ENCODE measurements around the gene OTUD1. TPM values are rescaled to one million over a fixed set of nuclear protein-coding genes. Genes with fewer than 3 reads are reported as not detected.

OTUD1 gene
- total RNA-seq, 2 experiments from 2014 or later, result 94.5 to 94.8 TPM

DNA sequence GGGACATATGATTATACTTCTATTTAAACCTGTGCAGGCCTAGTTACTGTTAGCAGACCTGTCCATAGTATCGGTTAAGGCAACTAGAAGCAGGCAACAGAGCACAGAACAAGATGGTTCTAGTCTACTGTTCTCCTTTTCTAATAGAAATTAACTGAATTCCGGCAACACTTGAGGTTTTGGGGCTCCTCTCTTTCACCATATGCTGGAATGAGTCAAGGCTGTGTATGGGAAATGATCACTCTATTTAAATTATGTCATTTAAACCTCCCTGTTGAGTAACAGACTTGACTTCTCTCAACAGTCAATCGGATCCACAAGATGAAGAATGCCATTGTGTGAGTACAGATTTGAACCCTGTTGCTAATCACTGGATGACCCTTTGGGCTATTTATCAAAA is 6.2 kb upstream of the OTUD1 start:
- Histone ChIP-seq H3K9me3 (ENCODE audit: control insufficient read depth in 1 of 2, insufficient read depth in 1 of 2, low read length in 2 of 2) (no peaks in the 10 kb centered on the region), H3K27me3 (ENCODE audit: control insufficient read depth in 1 of 2, insufficient read depth in 2 of 2, low read length in 2 of 2) (no peaks in the 10 kb centered on the region), H3K36me3 (ENCODE audit: insufficient read depth, low read length) (no peaks in the 10 kb centered on the region), H3K4me3 (ENCODE audit: low read length) (no peak overlapping the region), H3K27ac (ENCODE audit: low read depth in 1 of 2, low read length in 2 of 2) (no peak overlapping the region), H3K4me1 (ENCODE audit: insufficient read depth, low read length) (no peaks in the 10 kb centered on the region)
- TF ChIP-seq, protein P1, sequence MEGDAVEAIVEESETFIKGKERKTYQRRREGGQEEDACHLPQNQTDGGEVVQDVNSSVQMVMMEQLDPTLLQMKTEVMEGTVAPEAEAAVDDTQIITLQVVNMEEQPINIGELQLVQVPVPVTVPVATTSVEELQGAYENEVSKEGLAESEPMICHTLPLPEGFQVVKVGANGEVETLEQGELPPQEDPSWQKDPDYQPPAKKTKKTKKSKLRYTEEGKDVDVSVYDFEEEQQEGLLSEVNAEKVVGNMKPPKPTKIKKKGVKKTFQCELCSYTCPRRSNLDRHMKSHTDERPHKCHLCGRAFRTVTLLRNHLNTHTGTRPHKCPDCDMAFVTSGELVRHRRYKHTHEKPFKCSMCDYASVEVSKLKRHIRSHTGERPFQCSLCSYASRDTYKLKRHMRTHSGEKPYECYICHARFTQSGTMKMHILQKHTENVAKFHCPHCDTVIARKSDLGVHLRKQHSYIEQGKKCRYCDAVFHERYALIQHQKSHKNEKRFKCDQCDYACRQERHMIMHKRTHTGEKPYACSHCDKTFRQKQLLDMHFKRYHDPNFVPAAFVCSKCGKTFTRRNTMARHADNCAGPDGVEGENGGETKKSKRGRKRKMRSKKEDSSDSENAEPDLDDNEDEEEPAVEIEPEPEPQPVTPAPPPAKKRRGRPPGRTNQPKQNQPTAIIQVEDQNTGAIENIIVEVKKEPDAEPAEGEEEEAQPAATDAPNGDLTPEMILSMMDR (IDR thresholded peaks at IDR 0.05), result no peak
- H3K4me3 Mint-ChIP-seq, result no peak overlapping the region
- no peaks in the 10 kb centered on the region for H3K9me3 Mint-ChIP-seq
- DNase-seq (peak in 2 of 14 experiments; percentile 34 to 55), ATAC-seq (ENCODE audit: poor library complexity) (no peak)
- intact Hi-C loops (cut with DNase I, micrococcal nuclease), result loop anchor here in 1 of 2 experiments (10.0 kb wide), 4 partner anchors 1198 to 1908 kb away; partner anchors contain the start of genes DNAJC1, ENKUR, SKIDA1 and THNSL1
- H3K4me1 Mint-ChIP-seq (ENCODE audit: low read depth), result no peaks in the 10 kb centered on the region
- H3K27ac Mint-ChIP-seq, result no peak overlapping the region
- no peaks in the 10 kb centered on the region for H3K36me3 Mint-ChIP-seq (ENCODE audit: low read depth)
- no peaks in the 10 kb centered on the region for H3K27me3 Mint-ChIP-seq
- POLR2A ChIA-PET, result no interaction called here
- CTCF ChIA-PET, result no interaction called here

DNA sequence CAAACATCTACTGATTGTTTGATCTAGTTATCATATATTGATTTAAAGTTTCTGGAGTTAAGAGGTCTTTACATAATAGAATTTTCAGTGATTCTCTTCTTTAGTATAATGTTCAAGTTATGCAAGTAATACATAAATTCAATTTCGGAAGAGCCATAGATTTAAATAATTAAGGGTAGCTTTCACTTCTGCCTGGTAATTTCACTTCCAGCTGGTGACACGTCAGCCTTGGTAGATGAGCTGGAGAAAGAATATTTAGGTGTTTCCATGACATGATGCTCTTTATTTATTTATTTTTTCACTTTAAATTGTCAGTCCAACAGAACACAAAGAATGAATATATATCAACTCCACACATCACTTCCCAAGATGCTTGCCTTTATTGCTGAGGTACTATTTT is 5.2 kb upstream of the OTUD1 start:
- no peak overlapping the region for H3K4me3 ChIP-seq (ENCODE audit: low read length)
- H3K27me3 ChIP-seq (ENCODE audit: control insufficient read depth in 1 of 2, insufficient read depth in 2 of 2, low read length in 2 of 2), result no peaks in the 10 kb centered on the region
- Mint-ChIP-seq H3K9me3 (no peaks in the 10 kb centered on the region), H3K27me3 (no peaks in the 10 kb centered on the region), H3K36me3 (ENCODE audit: low read depth) (no peaks in the 10 kb centered on the region), H3K27ac (no peak overlapping the region), H3K4me1 (ENCODE audit: low read depth) (peaks cover 8% of the 10 kb centered on the region), H3K4me3 (no peak overlapping the region)
- ChIA-PET CTCF (no interaction called here), POLR2A (no interaction called here)
- TF ChIP-seq, protein P1 (IDR thresholded peaks at IDR 0.05), result no peak
- ATAC-seq (ENCODE audit: poor library complexity), result no peak
- intact Hi-C loops (cut with DNase I, micrococcal nuclease), result loop anchor here in 1 of 2 experiments (10.0 kb wide), 4 partner anchors 1199 to 1909 kb away; partner anchors contain the start of genes DNAJC1, ENKUR, SKIDA1 and THNSL1
- no peak overlapping the region for H3K27ac ChIP-seq (ENCODE audit: low read depth in 1 of 2, low read length in 2 of 2)
- H3K9me3 ChIP-seq (ENCODE audit: control insufficient read depth in 1 of 2, insufficient read depth in 1 of 2, low read length in 2 of 2), result no peaks in the 10 kb centered on the region
- DNase-seq, result peak in 3 of 14 experiments; percentile 21 to 33 (median 33)
- peaks cover 7% of the 10 kb centered on the region for H3K4me1 ChIP-seq (ENCODE audit: insufficient read depth, low read length)
- no peaks in the 10 kb centered on the region for H3K36me3 ChIP-seq (ENCODE audit: insufficient read depth, low read length)

DNA sequence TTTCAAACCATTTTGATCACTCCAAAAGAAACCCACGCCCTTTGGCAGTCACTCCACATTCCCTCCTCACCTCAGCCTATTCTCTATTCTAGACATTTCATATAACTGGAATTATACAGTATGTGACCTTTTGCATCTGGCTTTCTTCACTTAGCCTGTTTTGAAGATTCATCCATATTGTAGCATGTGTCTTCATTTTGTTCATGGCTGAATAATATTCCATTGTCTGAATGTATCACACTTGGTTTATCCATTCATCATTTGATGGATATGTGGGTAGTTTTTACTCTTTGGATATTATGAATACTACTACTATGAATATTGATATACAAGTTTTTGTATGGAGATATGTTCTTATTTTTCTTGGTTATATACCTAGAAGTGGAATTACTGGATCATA is 3.5 kb upstream of the OTUD1 start:
- peaks cover 10% of the 10 kb centered on the region for H3K4me1 Mint-ChIP-seq (ENCODE audit: low read depth)
- H3K27me3 Mint-ChIP-seq, result no peaks in the 10 kb centered on the region
- Histone ChIP-seq H3K4me1 (ENCODE audit: insufficient read depth, low read length) (peaks cover 10% of the 10 kb centered on the region), H3K27ac (ENCODE audit: low read depth in 1 of 2, low read length in 2 of 2) (no peak overlapping the region), H3K4me3 (ENCODE audit: low read length) (no peak overlapping the region), H3K36me3 (ENCODE audit: insufficient read depth, low read length) (no peaks in the 10 kb centered on the region), H3K27me3 (ENCODE audit: control insufficient read depth in 1 of 2, insufficient read depth in 2 of 2, low read length in 2 of 2) (no peaks in the 10 kb centered on the region), H3K9me3 (ENCODE audit: control insufficient read depth in 1 of 2, insufficient read depth in 1 of 2, low read length in 2 of 2) (no peaks in the 10 kb centered on the region)
- no peak overlapping the region for H3K4me3 Mint-ChIP-seq
- peaks cover 2% of the 10 kb centered on the region for H3K36me3 Mint-ChIP-seq (ENCODE audit: low read depth)
- CTCF ChIA-PET, result no interaction called here
- TF ChIP-seq, protein P1 (IDR thresholded peaks at IDR 0.05), result no peak
- no peak overlapping the region for H3K27ac Mint-ChIP-seq
- DNase-seq (no peak), ATAC-seq (ENCODE audit: poor library complexity) (no peak)
- intact Hi-C loops (cut with DNase I, micrococcal nuclease), result loop anchor here (5.0 to 10.0 kb wide), 7 partner anchors 73 to 1911 kb away; partner anchors contain the start of genes ARHGAP21 (in 1 of the 2), C10orf67 (in 1 of the 2), DNAJC1 (in 1 of the 2) and ENKUR (in 1 of the 2)
- no peaks in the 10 kb centered on the region for H3K9me3 Mint-ChIP-seq
- POLR2A ChIA-PET, result no interaction called here

All from CD4-positive, alpha-beta T cell (primary cell).